Kidney epithelial cell (primary cell): ENCODE results near the gene OR1I1. TPM values are rescaled to one million over a fixed set of nuclear protein-coding genes. Genes with fewer than 3 reads are reported as not detected.
A peak's percentile ranks its signal among the peaks of the same experiment; 100 is the strongest.

ENCODE experiments used
- DNase-seq: peaks from one replicate; pipeline ENCODE4 v3.0.0-alpha.2; 2010; ENCODE audit warnings: low read depth
- H3K27me3 ChIP-seq: 2 replicates; pipeline ENCODE4 v1.6.0; 2011; ENCODE audit warnings: low read length; ENCODE audit not compliant: control insufficient read depth, insufficient read depth
- H3K36me3 ChIP-seq: 2 replicates; pipeline ENCODE4 v1.5.1; 2011; ENCODE audit warnings: low read length; ENCODE audit not compliant: control insufficient read depth, insufficient read depth
- H3K4me3 ChIP-seq: 2 replicates; pipeline ENCODE4 v1.5.1; 2011; ENCODE audit warnings: low read depth, mild to moderate bottlenecking, control low read depth, low read length
- CTCF ChIP-seq: IDR thresholded peaks from 2 replicates; pipeline ENCODE4 v1.5.1; 2011; ENCODE audit warnings: mild to moderate bottlenecking, moderate library complexity, low read length, control low read depth, inconsistent platforms; ENCODE audit not compliant: insufficient read depth, poor library complexity, severe bottlenecking
- total RNA-seq: library from RNA; depleted of rRNA; stranded (reverse); fragments of >200 nt; gene quantifications from 2 replicates; pipeline ENCODE4 v1.2.3, GENCODE V29; 2015

OR1I1 gene
- total RNA-seq, 1 donor from 2014 or later = not detected

DNA sequence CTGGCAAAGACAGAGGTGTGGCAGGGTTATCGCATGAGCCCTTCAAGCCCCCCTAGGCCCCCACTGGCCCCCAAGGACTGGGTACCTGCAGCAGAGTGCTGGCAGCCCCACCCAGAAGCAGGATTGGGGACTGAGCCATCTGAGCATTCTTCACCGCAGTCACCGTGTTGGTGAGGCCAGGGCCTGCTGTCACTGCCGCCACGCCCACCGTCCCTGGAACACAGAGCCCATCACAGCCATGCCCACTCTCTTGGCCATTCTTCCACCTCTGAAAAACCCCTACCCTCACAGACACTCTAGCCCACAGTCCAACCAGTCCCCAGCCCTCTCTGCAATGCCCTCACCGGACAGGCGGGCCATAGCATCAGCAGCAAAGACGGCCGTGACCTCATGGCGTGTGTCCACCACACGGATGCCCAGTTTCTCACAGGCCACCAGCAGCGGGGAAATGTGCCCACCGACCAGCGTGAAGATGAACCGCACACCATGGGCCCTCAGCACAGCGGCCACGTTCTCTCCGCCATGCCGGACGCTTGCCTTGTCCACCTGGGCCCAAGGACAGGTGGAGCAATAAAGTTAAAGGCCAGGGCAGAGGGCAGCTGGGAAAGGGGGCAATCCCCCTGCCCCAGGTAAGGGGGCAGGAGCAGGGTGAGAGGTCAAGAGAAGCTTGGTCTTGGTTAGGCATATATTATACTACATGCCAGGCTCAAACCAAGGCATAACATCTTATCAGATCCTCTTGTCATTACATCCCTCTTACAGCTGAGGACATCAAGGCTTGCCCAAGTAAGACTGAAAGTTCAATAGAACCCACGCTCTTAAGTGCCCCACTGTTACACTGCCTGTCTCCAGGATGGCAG is 41.2 kb downstream of the OR1I1 start:
- H3K36me3 ChIP-seq = peaks cover 2% of the 10 kb centered on the region
- no peak overlapping the region for H3K4me3 ChIP-seq
- H3K27me3 ChIP-seq = no peaks in the 10 kb centered on the region
- TF ChIP-seq CTCF = no peak
- no peak for DNase-seq

DNA sequence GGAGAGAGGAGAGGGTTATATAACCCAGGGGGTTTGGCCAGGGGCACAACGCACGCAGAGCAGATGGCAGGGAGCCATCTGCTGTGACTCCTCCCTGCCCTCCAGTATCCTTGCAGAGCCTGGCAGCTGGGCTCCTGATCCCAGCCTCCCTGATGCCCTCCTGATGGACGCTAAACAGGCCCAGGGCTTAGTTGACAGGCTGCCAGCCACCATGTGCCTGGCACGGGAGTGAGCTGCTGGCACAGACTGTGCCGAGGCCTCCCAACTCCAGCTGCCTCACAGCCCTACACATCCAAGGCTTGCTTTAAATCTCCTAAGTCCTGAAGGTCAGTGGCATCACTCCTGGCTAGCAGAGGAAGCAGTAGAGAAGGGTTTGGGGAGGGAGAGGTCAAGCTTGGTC is 41.9 kb downstream of the OR1I1 start:
- Histone ChIP-seq H3K27me3 (no peaks in the 10 kb centered on the region), H3K4me3 (no peak overlapping the region), H3K36me3 (peaks cover 2% of the 10 kb centered on the region)
- DNase-seq = no peak
- TF ChIP-seq CTCF = no peak

DNA sequence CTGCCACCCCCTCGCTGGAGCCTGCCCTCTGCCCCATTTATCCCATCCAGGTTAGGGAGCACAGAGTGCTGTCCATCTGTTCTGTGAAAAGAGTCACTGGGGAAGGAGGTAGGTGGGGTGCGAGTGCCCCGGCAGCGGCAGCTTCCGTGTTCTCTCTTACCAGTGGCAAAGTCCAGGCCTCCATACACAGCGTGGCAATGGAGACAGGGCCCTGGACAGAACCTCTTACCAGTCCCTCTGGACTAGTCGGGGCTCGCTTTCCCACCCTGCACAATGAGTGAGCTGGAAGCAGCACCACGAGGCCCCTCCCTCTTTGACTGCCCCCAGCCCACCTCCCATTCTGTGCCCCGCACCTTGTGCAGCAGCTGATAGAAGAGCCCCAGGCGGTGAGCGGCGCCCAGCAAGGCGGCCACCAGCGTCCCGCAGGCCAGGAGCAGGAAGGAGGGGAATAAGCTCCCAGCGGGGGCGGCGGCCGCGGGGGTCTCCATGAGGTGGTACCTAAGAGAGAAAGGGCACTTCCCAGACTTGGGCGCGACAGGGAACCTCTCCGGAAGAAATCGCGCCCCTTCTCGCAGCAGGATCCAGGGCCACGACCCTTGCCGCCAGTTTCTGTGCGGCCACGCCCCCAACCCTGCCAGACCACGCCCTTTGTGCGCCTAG is 42.7 kb downstream of the OR1I1 start:
- Histone ChIP-seq H3K36me3 (peaks cover 2% of the 10 kb centered on the region), H3K4me3 (peak overlapping the region; percentile 96), H3K27me3 (no peaks in the 10 kb centered on the region)
- TF ChIP-seq CTCF = no peak
- no peak for DNase-seq

GRCh38 chr19:15125232-15126067 is 43.4 kb downstream of the OR1I1 start:
- peak; percentile 93 for DNase-seq
- H3K36me3 ChIP-seq = no peaks in the 10 kb centered on the region
- H3K4me3 ChIP-seq = peak overlapping the region; percentile 96
- TF ChIP-seq CTCF = peak; percentile 9
- H3K27me3 ChIP-seq = no peaks in the 10 kb centered on the region

- no peaks in the 10 kb centered on the region for H3K27me3 ChIP-seq
- DNase-seq = no peak
- no peaks in the 10 kb centered on the region for H3K36me3 ChIP-seq
- TF ChIP-seq CTCF = no peak
- H3K4me3 ChIP-seq = peak overlapping the region; percentile 35
Measured at GRCh38 chr19:15126131-15126910, 44.3 kb downstream of the OR1I1 start.
